T-helper 9 cell (primary cell): ENCODE results near the gene ZFAND2B.
A peak's percentile ranks its signal among the peaks of the same experiment; 100 is the strongest.
"Not testable (repeated sequence)": the region's sequence is repeated elsewhere in the genome, so short reads cannot be mapped to it uniquely, and the experiment has no call there.

Source experiments
- DNase-seq: peaks from one replicate; pipeline ENCODE4 v3.0.0-alpha.2; 2020

ZFAND2B gene

DNA sequence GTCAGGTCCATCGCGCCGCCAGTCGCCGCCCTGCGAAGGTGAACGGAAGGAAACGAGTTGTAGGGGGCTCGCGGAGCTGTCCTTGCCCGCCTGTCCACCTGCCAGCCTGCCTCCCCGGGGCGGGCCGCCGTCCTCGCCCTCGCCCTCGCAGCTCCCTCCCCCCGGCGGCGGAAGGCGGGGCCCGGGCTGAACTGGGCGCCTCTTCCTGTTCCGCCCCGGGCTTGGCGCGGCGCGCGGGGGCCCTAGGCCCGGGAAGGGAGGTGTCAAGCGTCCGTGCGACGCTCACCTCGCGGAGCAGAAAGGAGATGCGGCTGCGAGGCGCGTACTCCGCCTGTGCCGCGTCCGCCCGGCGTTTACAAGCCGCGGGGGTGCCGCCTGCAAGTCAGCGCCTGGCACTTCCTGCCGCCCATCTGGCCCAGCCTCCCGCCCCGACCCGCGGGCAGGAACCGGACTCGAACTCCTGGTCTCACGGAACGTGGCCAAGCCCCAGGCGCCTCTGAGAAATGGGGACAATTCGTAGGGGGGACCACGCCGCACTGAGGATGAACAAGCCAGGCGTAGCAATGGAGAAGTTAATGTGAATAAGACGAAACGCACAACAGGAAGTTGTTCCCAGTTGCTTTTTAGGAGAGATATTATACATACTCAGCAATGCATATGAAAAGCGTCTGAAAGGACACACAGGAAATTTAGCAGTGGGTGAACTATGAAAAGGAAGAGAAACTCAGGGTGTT, 29.6 kb upstream of the ZFAND2B start, which contains the start of gene CNPPD1:
Gene CNPPD1, minus strand, starts transcription at position 108 of the 734 bp plus-strand sequence. Its CDS starts 97 bp downstream, at position 11.
- peak; percentile 80 for DNase-seq

- DNase-seq: peak; percentile 75
Measured at GRCh38 chr2:219177552-219178376, 28.8 kb upstream of the ZFAND2B start, which contains the start of gene RETREG2. Gene RETREG2 (plus strand): TSS chr2:219178275. CDS start chr2:219178353, 78 bp downstream.

- DNase-seq: peak; percentile 37
Measured at GRCh38 chr2:219178377-219179175, 28.0 kb upstream of the ZFAND2B start.

DNA sequence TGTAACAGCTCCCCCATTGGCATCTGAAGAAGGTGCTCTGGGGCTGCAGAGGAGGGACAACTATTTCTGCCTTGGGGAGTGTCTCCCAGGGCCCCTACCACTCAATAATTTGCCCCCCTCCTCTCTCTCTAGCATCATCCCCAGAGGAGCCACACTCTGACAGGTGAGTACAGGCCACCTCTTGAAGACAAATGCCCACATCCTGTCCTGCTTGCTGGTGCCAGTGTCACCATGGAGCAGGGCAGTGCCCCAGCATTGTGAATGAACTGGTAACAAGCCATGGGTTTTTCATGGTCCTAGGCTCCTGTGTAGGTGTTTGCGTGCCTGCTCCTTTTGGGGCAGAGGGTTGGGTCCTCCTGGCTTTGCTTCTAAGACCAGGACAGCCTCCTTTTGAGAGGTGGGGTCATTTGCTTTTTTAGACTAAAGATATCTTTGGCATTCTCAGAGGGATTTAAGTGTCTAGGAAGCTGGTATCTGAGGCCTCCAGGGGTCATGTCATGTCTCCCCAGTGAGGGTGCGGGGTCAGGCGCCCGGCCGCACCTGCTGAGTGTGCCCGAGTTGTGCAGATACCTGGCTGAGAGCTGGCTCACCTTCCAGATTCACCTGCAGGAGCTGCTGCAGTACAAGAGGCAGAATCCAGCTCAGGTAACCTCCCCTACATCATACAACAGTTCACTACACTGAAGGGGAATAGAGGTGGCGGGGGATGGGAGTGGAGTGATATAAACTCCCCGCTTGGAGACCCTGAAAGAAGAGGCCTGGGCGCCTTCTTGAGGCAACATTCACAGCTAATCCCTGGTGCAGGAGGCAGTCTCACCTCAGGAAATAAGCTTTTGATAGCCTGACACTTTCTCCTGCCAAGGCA, 26.7 kb upstream of the ZFAND2B start:
- DNase-seq: no peak

- DNase-seq: no peak
Measured at GRCh38 chr2:219180961-219181360, 25.6 kb upstream of the ZFAND2B start.

DNA sequence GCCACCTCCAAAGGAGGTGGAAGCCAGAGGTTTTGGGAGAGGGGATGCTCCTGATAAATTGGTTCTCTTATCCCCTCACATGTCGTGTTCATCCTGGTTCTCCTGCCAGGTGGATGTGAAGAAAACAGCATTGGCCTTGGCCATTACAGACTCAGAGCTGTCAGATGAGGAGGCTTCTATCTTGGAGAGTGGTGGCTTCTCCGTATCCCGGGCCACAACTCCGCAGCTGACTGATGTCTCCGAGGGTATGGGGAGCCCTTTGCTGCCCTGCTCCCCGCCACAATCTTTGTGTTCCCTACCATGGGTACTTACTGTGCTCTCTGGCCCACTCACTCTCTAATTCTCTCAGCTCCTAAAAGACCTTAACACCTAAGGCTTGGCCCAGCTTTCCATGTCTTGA, 25.1 kb upstream of the ZFAND2B start:
- no peak for DNase-seq

GRCh38 chr2:219182331-219183150, 24.0 kb upstream of the ZFAND2B start:
- no peak for DNase-seq

GRCh38 chr2:219183151-219183772, 23.3 kb upstream of the ZFAND2B start:
- no peak for DNase-seq

DNA sequence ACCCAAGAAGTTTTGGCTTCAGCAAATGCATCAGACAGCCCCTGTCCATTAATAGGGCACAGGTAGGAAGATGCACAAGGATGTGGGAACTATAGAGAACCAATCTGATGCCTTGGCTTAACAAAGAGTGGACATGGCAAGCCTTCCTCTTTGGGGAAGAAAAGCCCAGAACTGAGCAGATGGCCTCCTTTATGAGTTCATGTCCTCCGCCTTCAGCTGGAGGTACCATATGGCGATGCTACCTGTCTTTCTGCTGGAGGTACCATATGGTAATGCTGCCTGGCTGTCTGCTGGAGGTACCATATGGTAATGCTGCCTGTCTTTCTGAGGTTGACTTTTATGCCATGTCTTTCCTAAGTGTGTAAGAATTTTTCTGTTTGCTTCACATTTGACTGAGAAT, 22.5 kb upstream of the ZFAND2B start:
- no peak for DNase-seq

GRCh38 chr2:219186754-219187456, 19.7 kb upstream of the ZFAND2B start:
- DNase-seq: no peak

DNA sequence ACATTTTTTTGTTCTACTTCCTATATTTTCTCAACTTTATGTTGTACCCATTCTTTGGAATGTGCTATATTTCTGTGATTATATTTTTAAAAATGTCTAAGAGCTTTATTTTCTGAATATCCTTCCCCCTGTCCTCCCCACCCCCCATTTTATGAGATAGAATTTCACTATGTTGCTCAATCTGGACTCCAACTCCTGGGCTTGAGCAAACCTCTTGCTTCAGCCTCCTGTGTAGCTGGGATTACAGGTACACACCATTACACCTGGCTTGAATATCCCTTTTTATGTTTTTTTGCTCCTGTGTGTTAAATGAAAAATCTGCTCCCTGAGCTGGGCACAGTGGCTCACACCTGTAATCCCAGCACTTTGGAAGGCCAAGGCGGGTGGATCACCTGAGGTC, 9.2 kb upstream of the ZFAND2B start:
- DNase-seq: no peak

DNA sequence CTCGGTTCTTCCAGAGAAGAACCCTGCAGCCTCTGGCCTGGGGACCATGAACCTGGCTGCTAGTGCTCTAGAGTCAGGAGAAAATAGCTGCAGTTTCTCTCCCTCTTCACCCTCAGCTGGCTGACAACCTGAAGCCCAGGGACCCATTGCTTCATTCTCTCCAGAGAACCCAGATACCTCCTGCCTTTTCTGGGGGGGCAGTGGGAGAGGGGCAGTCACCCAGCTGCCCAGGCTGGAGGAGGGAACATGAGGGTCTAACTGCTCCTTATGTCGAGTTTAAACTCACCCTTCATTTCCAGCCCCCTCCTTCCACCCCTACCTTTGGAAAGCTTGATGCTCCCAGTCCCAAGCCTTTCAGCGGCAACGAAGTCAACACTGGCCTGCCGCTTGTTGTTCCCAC, 7.6 kb upstream of the ZFAND2B start:
- DNase-seq: no peak

DNA sequence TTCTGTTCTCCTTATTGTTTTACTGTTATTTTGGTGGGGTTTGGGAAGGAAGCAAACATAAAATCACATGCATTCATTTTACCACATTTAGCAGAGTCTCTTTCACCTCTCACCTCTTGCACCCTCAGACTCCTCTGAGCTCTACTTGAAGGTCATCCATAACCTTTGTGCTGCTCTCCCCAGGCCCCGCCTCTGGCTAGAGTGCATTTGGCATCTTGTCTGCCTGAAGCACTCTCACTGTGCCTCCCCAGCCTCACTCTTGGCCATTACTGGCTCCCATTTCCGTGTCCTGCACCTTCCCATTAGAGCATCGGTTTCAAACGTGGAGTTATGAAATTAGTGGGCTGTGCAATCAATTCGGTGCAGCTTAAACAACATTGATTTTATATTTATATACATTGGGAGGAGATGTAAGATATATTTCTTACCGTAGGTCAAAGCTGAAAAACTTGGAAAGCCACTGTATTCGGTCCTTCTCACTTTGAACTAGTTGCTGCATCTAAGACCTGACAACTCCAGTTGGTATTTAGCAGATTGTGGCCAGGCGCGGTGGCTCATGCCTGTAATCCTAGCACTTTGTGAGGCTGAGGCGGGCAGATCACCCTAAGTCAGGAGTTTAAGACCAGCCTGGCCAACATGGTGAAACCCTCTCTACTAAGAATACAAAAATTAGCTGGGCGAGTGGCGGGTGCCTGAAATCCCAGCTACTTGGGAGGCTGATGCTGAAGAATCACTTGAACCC, 6.9 kb upstream of the ZFAND2B start:
- no peak for DNase-seq

DNA sequence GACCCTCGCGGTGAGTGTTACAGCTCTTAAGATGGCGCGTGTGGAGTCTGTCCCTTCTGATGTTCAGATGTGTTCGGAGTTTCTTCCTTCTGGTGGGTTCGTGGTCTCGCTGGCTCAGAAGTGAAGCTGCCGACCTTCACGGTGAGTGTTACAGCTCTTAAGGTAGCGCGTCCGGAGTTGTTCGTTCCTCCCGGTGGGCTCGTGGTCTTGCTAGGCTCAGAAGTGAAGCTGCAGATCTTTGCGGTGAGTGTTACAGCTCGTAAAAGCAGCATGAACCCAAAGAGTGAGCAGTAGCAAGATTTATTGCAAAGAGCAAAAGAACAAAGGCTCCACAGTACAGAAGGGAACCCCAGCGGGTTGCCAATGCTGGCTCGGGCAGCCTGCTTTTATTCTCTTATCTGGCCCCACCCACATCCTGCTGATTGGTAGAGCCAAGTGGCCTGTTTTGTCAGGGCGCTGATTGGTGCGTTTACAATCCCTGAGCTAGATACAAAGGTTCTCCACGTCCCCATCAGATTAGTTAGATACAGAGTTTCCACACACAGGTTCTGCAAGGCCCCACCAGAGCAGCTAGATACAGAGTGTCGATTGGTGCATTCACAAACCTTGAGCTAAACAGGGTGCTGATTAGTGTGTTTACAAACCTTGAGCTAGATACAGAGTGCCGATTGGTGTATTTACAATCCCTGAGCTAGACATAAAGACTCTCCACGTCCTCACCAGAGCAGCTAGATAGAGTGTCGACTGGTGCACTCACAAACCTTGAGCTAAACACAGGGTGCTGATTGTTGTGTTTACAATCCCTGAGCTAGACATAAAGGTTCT, 5.9 kb upstream of the ZFAND2B start:
- not testable (repeated sequence) for DNase-seq

DNA sequence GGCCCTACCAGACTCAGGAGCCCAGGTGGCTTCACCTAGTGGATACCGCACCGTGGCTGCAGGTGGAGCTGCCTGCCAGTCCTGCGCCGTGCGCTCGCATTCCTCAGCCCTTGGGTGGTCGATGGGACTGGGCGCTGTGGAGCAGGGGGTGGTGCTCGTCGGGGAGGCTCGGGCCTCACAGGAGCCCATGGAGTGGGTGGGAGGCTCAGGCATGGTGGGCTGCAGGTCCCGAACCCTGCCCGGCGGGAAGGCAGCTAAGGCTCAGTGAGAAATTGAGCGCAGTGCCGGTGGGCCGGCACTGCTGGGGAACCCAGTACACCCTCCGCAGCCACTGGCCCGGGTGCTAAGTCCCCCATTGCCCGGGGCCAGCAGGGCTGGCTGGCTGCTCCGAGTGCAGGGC, 5.3 kb upstream of the ZFAND2B start:
- not testable (repeated sequence) for DNase-seq

DNA sequence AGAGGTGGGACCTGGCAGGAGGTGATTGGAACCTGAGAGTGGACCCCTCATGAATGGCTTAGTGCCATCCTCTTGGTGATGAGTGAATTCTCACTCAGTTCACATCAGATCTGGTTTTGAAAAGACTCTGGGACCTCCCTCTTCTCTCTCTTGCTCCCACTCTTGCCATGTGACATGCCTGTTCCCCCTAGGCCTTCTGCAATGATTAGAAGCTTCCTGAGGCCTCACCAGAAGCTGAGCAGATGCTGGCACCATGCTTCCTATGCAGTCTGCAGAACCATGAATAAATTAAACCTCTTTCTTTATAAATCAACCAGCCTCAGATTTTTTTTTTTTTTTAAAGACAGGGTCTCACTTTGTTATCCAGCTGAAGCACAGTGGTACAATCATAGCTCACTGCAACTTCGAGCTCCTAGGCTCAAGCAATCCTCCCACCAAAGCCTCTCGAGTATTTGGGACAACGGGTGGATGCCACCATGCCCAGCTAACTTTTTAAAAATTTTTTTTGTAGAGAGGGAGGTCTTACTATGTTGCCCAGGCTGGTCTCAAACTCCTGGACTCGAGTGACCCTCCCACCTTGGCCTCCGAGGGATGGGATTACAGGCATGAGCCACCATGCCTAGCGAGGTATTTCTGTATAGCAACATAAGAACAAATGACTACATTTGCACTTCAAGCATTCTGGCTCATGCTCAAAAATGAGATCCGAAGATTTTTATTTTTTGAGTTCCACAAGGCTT, 2.0 kb upstream of the ZFAND2B start:
- DNase-seq: no peak

DNA sequence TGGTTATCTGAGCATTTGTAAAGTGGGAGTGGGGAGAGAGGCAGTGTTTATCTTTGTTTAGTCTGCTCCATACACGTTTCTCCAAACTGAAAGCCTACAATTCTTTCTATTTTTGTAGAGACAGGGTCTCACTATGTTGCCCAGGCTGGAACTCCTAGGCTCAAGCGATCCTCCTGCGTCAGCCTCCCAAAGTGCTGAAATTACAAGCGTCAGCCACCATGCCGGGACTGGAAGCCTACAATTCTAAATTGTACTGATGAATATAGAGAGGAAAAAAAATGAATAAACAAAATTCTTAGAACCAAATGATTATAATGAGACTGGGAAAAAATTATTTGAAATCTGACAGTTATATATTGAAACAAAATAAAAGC, 1.4 kb upstream of the ZFAND2B start:
- DNase-seq: no peak

DNA sequence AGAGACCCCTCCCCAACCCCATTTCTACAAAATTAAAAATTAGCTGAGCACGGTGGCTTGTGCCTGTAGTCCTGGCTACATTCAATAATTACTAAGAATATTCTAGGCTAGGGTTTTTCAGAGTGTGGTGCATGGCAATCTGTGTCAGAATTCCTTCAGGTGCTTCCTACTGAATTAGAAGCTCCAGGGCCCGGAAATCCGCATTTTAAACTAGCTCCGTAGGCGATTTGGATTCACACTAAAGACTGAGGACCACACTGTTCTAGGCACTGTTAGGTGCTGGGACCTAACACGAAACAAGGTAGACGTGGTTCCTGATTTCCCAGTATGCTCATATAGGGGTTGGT, 628 bp upstream of the ZFAND2B start:
- DNase-seq: no peak
